Measurements from ENCODE around the gene TAF1B. TPM values are rescaled to one million over a fixed set of nuclear protein-coding genes. Genes with fewer than 3 reads are reported as not detected.

The TAF1B gene
- total RNA-seq, 1 experiment from 2014 or later = 24.8 TPM

DNA sequence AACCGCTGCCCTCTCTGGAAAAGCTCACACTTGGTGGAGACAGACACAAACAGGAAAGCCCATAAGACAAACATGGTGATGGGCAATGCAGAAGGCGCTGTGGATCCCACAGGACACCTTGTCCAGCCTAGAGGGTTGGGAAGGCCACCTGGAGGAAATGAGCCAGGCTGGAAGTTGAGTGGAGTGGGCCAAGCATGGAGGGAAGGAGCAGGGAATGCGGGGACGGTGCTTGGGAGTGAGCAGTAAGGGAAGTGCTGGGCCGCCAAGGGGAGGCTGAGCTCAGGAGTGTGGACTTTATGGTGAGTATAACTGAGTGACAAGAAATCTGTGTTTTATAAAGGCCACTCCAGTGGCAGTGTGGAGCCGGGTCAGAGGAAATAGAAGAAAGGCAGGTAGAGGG, 105.4 kb downstream of the TAF1B start:
- no peak for TF ChIP-seq CTCF (conservative IDR thresholded peaks at IDR 0.05)
- no peak for TF ChIP-seq EZH2 (IDR thresholded peaks at IDR 0.05; ENCODE audit: low read depth)
- Histone ChIP-seq H3K79me2 (ENCODE audit: low read depth) (peaks cover 16% of the 10 kb centered on the region), H3K9me3 (ENCODE audit: insufficient read depth, low read depth) (no peaks in the 10 kb centered on the region), H3K4me1 (replicated peaks; ENCODE audit: insufficient read depth) (peaks cover 45% of the 10 kb centered on the region), H3K27me3 (ENCODE audit: insufficient read depth, low read depth) (no peaks in the 10 kb centered on the region), H4K20me1 (ENCODE audit: insufficient read depth) (no peaks in the 10 kb centered on the region), H3F3A (ENCODE audit: insufficient read depth, low read depth) (peaks cover 14% of the 10 kb centered on the region), H3K4me3 (no peak overlapping the region), H2AFZ (no peak overlapping the region), H3K9me2 (ENCODE audit: insufficient read depth) (no peaks in the 10 kb centered on the region), H3K4me2 (no peak overlapping the region), H3K27ac (no peak overlapping the region), H3K36me3 (ENCODE audit: low read depth) (no peaks in the 10 kb centered on the region)
- no TSS peak for BruUV-seq (replicated peaks)
- intact Hi-C loops (cut with micrococcal nuclease; ENCODE audit: unreplicated experiment) = no loop called here
- ChIA-PET POLR2A (ENCODE audit: unreplicated experiment) (no interaction called here), CTCF (no interaction called here)
- no peak for DNase-seq

DNA sequence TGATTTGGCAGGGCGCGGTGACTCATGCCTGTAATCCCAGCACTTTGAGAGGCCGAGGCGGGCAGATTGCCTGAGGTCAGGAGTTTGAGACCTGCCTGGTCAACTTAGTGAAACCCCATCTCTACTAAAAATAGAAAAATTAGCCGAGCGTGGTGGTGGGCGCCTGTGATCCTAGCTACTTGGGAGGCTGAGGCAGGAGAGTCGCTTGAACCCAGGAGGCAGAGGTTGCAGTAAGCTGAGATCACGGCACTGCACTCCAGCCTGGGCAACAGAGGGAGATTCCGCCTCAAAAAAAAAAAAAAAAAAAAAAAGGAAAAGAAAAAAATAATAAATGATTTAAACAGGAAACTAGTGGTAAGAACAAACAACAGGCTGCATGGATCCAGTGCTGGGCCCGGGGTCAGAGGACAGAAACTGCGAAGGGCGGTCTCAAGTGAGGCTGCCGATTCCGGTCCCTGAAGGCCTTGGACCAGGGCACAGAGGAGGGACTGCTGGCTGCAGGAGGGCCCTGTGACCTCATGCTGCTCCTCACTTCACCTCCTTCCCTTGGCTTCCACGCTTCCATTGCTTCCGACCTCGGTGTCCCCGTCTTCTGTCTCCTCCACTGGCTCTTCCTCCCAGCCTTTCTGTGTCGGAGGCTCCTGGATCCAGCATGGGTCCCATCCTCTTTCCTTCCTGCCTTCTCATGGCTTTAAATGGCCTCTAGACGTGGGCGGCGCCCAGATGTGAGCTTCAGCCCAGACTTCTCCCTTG, 106.1 kb downstream of the TAF1B start:
- peaks cover 9% of the 10 kb centered on the region for H3F3A ChIP-seq (ENCODE audit: insufficient read depth, low read depth)
- no peak overlapping the region; the same call in 1 of the 2 replicates for H3K4me2 ChIP-seq
- ChIA-PET CTCF (no interaction called here), POLR2A (ENCODE audit: unreplicated experiment) (no interaction called here)
- BruUV-seq (replicated peaks) = no TSS peak
- H3K4me3 ChIP-seq = no peak overlapping the region
- H3K9me2 ChIP-seq (ENCODE audit: insufficient read depth) = no peaks in the 10 kb centered on the region
- no peaks in the 10 kb centered on the region for H3K9me3 ChIP-seq (ENCODE audit: insufficient read depth, low read depth)
- H3K27me3 ChIP-seq (ENCODE audit: insufficient read depth, low read depth) = no peaks in the 10 kb centered on the region
- H3K79me2 ChIP-seq (ENCODE audit: low read depth) = peaks cover 23% of the 10 kb centered on the region
- no peaks in the 10 kb centered on the region for H3K36me3 ChIP-seq (ENCODE audit: low read depth)
- intact Hi-C loops (cut with micrococcal nuclease; ENCODE audit: unreplicated experiment) = no loop called here
- 0 out of 2 replicates have a peak, but pooled peaks cover 4% of the 10 kb centered on the region for H4K20me1 ChIP-seq (ENCODE audit: insufficient read depth)
- peaks cover 45% of the 10 kb centered on the region for H3K4me1 ChIP-seq (replicated peaks; ENCODE audit: insufficient read depth)
- TF ChIP-seq CTCF (conservative IDR thresholded peaks at IDR 0.05) (no peak), EZH2 (IDR thresholded peaks at IDR 0.05; ENCODE audit: low read depth) (no peak)
- no peak for DNase-seq
- no peak overlapping the region for H2AFZ ChIP-seq
- no peak overlapping the region for H3K27ac ChIP-seq

- POLR2A ChIA-PET (ENCODE audit: unreplicated experiment) = no interaction called here
- H4K20me1 ChIP-seq (ENCODE audit: insufficient read depth) = 0 out of 2 replicates have a peak, but pooled peaks cover 10% of the 10 kb centered on the region
These were observed 106.8 kb downstream of the TAF1B start for GRCh38 chr2:9949992-9950520.

More at GRCh38 chr2:9949992-9950520, 106.8 kb downstream of the TAF1B start:
- Histone ChIP-seq H3K4me3 (peak overlapping the region; percentile 59; the same call in 1 of the 2 replicates), H3K79me2 (ENCODE audit: low read depth) (peaks cover 29% of the 10 kb centered on the region), H3K4me2 (peak overlapping the region; percentile 84), H3K27me3 (ENCODE audit: insufficient read depth, low read depth) (no peaks in the 10 kb centered on the region), H3K4me1 (replicated peaks; ENCODE audit: insufficient read depth) (peaks cover 43% of the 10 kb centered on the region), H3K9me2 (ENCODE audit: insufficient read depth) (no peaks in the 10 kb centered on the region), H3F3A (ENCODE audit: insufficient read depth, low read depth) (peaks cover 2% of the 10 kb centered on the region; the same call in 1 of the 2 replicates), H2AFZ (peak overlapping the region; percentile 76; the same call in 1 of the 2 replicates), H3K27ac (no peak overlapping the region), H3K9me3 (ENCODE audit: insufficient read depth, low read depth) (no peaks in the 10 kb centered on the region), H3K36me3 (ENCODE audit: low read depth) (0 out of 2 replicates have a peak, but pooled peaks cover 1% of the 10 kb centered on the region)
- no TSS peak for BruUV-seq (replicated peaks)
- TF ChIP-seq CTCF (conservative IDR thresholded peaks at IDR 0.05) (no peak), EZH2 (IDR thresholded peaks at IDR 0.05; ENCODE audit: low read depth) (no peak)
- intact Hi-C loops (cut with micrococcal nuclease; ENCODE audit: unreplicated experiment) = loop anchor here (2.0 kb wide), 1 partner anchor 45 kb away; no protein-coding TSS in a partner anchor
- CTCF ChIA-PET = no interaction called here
- no peak for DNase-seq
